Measurements from ENCODE around the gene CDK7. TPM values are rescaled to one million over a fixed set of nuclear protein-coding genes. Genes with fewer than 3 reads are reported as not detected.

The CDK7 gene
- total RNA-seq, 1 experiment from 2014 or later = 51.6 TPM

GRCh38 chr5:69312459-69313160 lies 77.9 kb downstream of the CDK7 start:
- Histone ChIP-seq H3K4me1 (replicated peaks; ENCODE audit: insufficient read depth) (no peaks in the 10 kb centered on the region), H4K20me1 (ENCODE audit: insufficient read depth) (no peaks in the 10 kb centered on the region), H2AFZ (no peak overlapping the region), H3K36me3 (ENCODE audit: low read depth) (no peaks in the 10 kb centered on the region), H3K9me3 (ENCODE audit: insufficient read depth, low read depth) (no peaks in the 10 kb centered on the region; the same call in 1 of the 2 replicates), H3K4me2 (no peak overlapping the region), H3K4me3 (no peak overlapping the region), H3K27me3 (ENCODE audit: insufficient read depth, low read depth) (no peaks in the 10 kb centered on the region), H3K79me2 (ENCODE audit: low read depth) (no peaks in the 10 kb centered on the region), H3K27ac (no peak overlapping the region), H3K9me2 (ENCODE audit: insufficient read depth) (no peaks in the 10 kb centered on the region), H3F3A (ENCODE audit: insufficient read depth, low read depth) (no peaks in the 10 kb centered on the region)
- TF ChIP-seq CTCF (conservative IDR thresholded peaks at IDR 0.05) = no peak
- ChIA-PET CTCF (no interaction called here), POLR2A (ENCODE audit: unreplicated experiment) (interaction anchor here (0.5 kb wide), 1 partner anchor 39 kb away, joined by 4 read pairs; no protein-coding TSS in a partner anchor)
- intact Hi-C loops (cut with micrococcal nuclease; ENCODE audit: unreplicated experiment) = no loop called here
- no TSS peak for BruUV-seq (replicated peaks)
- DNase-seq = no peak

- CTCF ChIA-PET = no interaction called here
- no peaks in the 10 kb centered on the region; the same call in 1 of the 2 replicates for H3K9me3 ChIP-seq (ENCODE audit: insufficient read depth, low read depth)
- TF ChIP-seq CTCF (conservative IDR thresholded peaks at IDR 0.05) = no peak
- no peak for TF ChIP-seq EZH2 (IDR thresholded peaks at IDR 0.05; ENCODE audit: low read depth)
- intact Hi-C loops (cut with micrococcal nuclease; ENCODE audit: unreplicated experiment) = no loop called here
- no peak for DNase-seq
- no peaks in the 10 kb centered on the region for H3K4me1 ChIP-seq (replicated peaks; ENCODE audit: insufficient read depth)
- POLR2A ChIA-PET (ENCODE audit: unreplicated experiment) = no interaction called here
- no TSS peak for BruUV-seq (replicated peaks)
- no peak overlapping the region for H3K4me3 ChIP-seq
- no peaks in the 10 kb centered on the region for H3K79me2 ChIP-seq (ENCODE audit: low read depth)
- no peaks in the 10 kb centered on the region for H3K9me2 ChIP-seq (ENCODE audit: insufficient read depth)
- no peak overlapping the region for H3K27ac ChIP-seq
- H3K4me2 ChIP-seq = no peak overlapping the region
- no peaks in the 10 kb centered on the region for H3F3A ChIP-seq (ENCODE audit: insufficient read depth, low read depth)
- H4K20me1 ChIP-seq (ENCODE audit: insufficient read depth) = no peaks in the 10 kb centered on the region
- H2AFZ ChIP-seq = no peak overlapping the region
- no peaks in the 10 kb centered on the region for H3K27me3 ChIP-seq (ENCODE audit: insufficient read depth, low read depth)
- H3K36me3 ChIP-seq (ENCODE audit: low read depth) = no peaks in the 10 kb centered on the region
Measured at GRCh38 chr5:69313428-69313827, 78.7 kb downstream of the CDK7 start.

GRCh38 chr5:69315972-69316371 lies 81.3 kb downstream of the CDK7 start:
- H3F3A ChIP-seq (ENCODE audit: insufficient read depth, low read depth) = no peaks in the 10 kb centered on the region
- BruUV-seq (replicated peaks) = no TSS peak
- H3K9me2 ChIP-seq (ENCODE audit: insufficient read depth) = no peaks in the 10 kb centered on the region
- H3K27ac ChIP-seq = no peak overlapping the region
- POLR2A ChIA-PET (ENCODE audit: unreplicated experiment) = no interaction called here
- H3K4me2 ChIP-seq = no peak overlapping the region
- CTCF ChIA-PET = no interaction called here
- intact Hi-C loops (cut with micrococcal nuclease; ENCODE audit: unreplicated experiment) = no loop called here
- H3K4me1 ChIP-seq (replicated peaks; ENCODE audit: insufficient read depth) = no peaks in the 10 kb centered on the region
- TF ChIP-seq EZH2 (IDR thresholded peaks at IDR 0.05; ENCODE audit: low read depth) (no peak), CTCF (conservative IDR thresholded peaks at IDR 0.05) (no peak)
- no peaks in the 10 kb centered on the region for H3K27me3 ChIP-seq (ENCODE audit: insufficient read depth, low read depth)
- H3K4me3 ChIP-seq = no peak overlapping the region
- no peaks in the 10 kb centered on the region for H3K36me3 ChIP-seq (ENCODE audit: low read depth)
- H3K9me3 ChIP-seq (ENCODE audit: insufficient read depth, low read depth) = no peaks in the 10 kb centered on the region
- no peak for DNase-seq
- H4K20me1 ChIP-seq (ENCODE audit: insufficient read depth) = no peaks in the 10 kb centered on the region
- no peaks in the 10 kb centered on the region for H3K79me2 ChIP-seq (ENCODE audit: low read depth)
- H2AFZ ChIP-seq = no peak overlapping the region
